ENCODE results near the gene DUSP3.

Gene DUSP3

GRCh38 chr17:43778337-43779144 is at the start of gene DUSP3:
Gene DUSP3, minus strand, starts transcription at chr17:43778977. Its CDS starts 53 bp downstream, at chr17:43778924.
- peak; percentile 61 for DNase-seq

GRCh38 chr17:43827596-43827995 is 48.8 kb upstream of the DUSP3 start:
- DNase-seq: no peak

- no peak for DNase-seq
Measured at GRCh38 chr17:43826206-43826605, 47.4 kb upstream of the DUSP3 start.

- DNase-seq: no peak
Measured at GRCh38 chr17:43825567-43825966, 46.8 kb upstream of the DUSP3 start.

- DNase-seq: no peak
Measured at GRCh38 chr17:43823350-43824084, 44.7 kb upstream of the DUSP3 start.

- no peak for DNase-seq
Measured at GRCh38 chr17:43822570-43823190, 43.9 kb upstream of the DUSP3 start.

- no peak for DNase-seq
Measured at GRCh38 chr17:43820759-43821158, 42.0 kb upstream of the DUSP3 start.

- DNase-seq: no peak
Measured at GRCh38 chr17:43818966-43819365, 40.2 kb upstream of the DUSP3 start.

- DNase-seq: no peak
Measured at GRCh38 chr17:43817826-43818225, 39.0 kb upstream of the DUSP3 start.

GRCh38 chr17:43816336-43817320 is 37.9 kb upstream of the DUSP3 start:
- no peak for DNase-seq

- DNase-seq: no peak
Measured at GRCh38 chr17:43814714-43815113, 35.9 kb upstream of the DUSP3 start.

GRCh38 chr17:43814026-43814425 is 35.2 kb upstream of the DUSP3 start:
- no peak for DNase-seq

GRCh38 chr17:43813386-43813785 is 34.6 kb upstream of the DUSP3 start:
- no peak for DNase-seq

- DNase-seq: no peak
Measured at GRCh38 chr17:43812396-43813265, 33.9 kb upstream of the DUSP3 start.

GRCh38 chr17:43810823-43811222 is 32.0 kb upstream of the DUSP3 start:
- DNase-seq: no peak

GRCh38 chr17:43810226-43810715 is 31.5 kb upstream of the DUSP3 start:
- no peak for DNase-seq

GRCh38 chr17:43809121-43809520 is 30.3 kb upstream of the DUSP3 start:
- DNase-seq: no peak

GRCh38 chr17:43808076-43808475 is 29.3 kb upstream of the DUSP3 start:
- no peak for DNase-seq

GRCh38 chr17:43805117-43805516 is 26.3 kb upstream of the DUSP3 start:
- no peak for DNase-seq

GRCh38 chr17:43803758-43804157 is 25.0 kb upstream of the DUSP3 start:
- no peak for DNase-seq

GRCh38 chr17:43801844-43802243 is 23.1 kb upstream of the DUSP3 start:
- no peak for DNase-seq

Measured in stimulated activated CD4-positive, alpha-beta T cell treated with anti-CD3 and anti-CD28 coated beads, Interleukin-1b, Interleukin-23, amount 100 ng/mL, for 48 hours (primary cell).